Peyer's patch (tissue), 4 donors: Measurements from ENCODE around the gene PRMT9.

Source experiments
- POLR2A ChIP-seq, 2 donors: fragments of 450-650 bp; IDR thresholded peaks; one replicate each; pipeline ENCODE4 v1.5.1; 2017; ENCODE audit warnings: antibody characterized with exemption in 2 of 2, mild to moderate bottlenecking in 2 of 2, moderate library complexity in 2 of 2
- TF ChIP-seq, protein P1 (sequence below), 6 experiments: fragments of 450-650 bp in 4 of 6; fragments of 200-600 bp in 2 of 6; sonication (generic) in 1 of 6; IDR thresholded peaks; one replicate each; pipeline ENCODE4 v1.5.1; 2017 to 2019; ENCODE audit warnings: antibody characterized with exemption in 6 of 6, mild to moderate bottlenecking in 3 of 6, moderate library complexity in 1 of 6

- TF ChIP-seq, protein P1, sequence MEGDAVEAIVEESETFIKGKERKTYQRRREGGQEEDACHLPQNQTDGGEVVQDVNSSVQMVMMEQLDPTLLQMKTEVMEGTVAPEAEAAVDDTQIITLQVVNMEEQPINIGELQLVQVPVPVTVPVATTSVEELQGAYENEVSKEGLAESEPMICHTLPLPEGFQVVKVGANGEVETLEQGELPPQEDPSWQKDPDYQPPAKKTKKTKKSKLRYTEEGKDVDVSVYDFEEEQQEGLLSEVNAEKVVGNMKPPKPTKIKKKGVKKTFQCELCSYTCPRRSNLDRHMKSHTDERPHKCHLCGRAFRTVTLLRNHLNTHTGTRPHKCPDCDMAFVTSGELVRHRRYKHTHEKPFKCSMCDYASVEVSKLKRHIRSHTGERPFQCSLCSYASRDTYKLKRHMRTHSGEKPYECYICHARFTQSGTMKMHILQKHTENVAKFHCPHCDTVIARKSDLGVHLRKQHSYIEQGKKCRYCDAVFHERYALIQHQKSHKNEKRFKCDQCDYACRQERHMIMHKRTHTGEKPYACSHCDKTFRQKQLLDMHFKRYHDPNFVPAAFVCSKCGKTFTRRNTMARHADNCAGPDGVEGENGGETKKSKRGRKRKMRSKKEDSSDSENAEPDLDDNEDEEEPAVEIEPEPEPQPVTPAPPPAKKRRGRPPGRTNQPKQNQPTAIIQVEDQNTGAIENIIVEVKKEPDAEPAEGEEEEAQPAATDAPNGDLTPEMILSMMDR (IDR thresholded peaks at IDR 0.05): peak in 2 of 6 experiments; percentile 6 to 14
- TF ChIP-seq POLR2A (IDR thresholded peaks at IDR 0.05): no peak
Measured at GRCh38 chr4:147723326-147723725, 39.4 kb upstream of the PRMT9 start.
